Calu3 (cell line): ENCODE measurements around the gene FAN1. TPM values are rescaled to one million over a fixed set of nuclear protein-coding genes. Genes with fewer than 3 reads are reported as not detected.

Source experiments
- BruUV-seq: library from RNA; stranded (reverse); fragments of 400-500 nt; replicated peaks from 2 replicates; lab custom pipeline; 2021; lab: Mats Ljungman, UMichigan
- CTCF ChIA-PET: fragments of 300-600 bp; sonication (Branson Sonifier 250); formaldehyde crosslinking; loops from one replicate; lab custom pipeline; 2022; ENCODE audit warnings: antibody characterized with exemption; lab: Charles Lee
- DNase-seq: peaks from one replicate; pipeline ENCODE4 v3.0.0; 2022
- H3K27ac Mint-ChIP-seq: one replicate; pipeline ENCODE4 v1.8.0; 2022; ENCODE audit warnings: mixed read lengths; ENCODE audit not compliant: unreplicated experiment
- H3K27me3 Mint-ChIP-seq: one replicate; pipeline ENCODE4 v1.8.0; 2022; ENCODE audit warnings: mixed read lengths; ENCODE audit not compliant: unreplicated experiment
- H3K36me3 Mint-ChIP-seq: one replicate; pipeline ENCODE4 v1.8.0; 2022; ENCODE audit warnings: mild to moderate bottlenecking, moderate library complexity, mixed read lengths; ENCODE audit not compliant: insufficient read depth, unreplicated experiment
- H3K4me1 Mint-ChIP-seq: one replicate; pipeline ENCODE4 v1.8.0; 2022; ENCODE audit warnings: mild to moderate bottlenecking, low read depth, mixed read lengths; ENCODE audit not compliant: unreplicated experiment
- H3K4me3 Mint-ChIP-seq: one replicate; pipeline ENCODE4 v1.8.0; 2022; ENCODE audit warnings: mild to moderate bottlenecking, low read depth, moderate library complexity, mixed read lengths; ENCODE audit not compliant: unreplicated experiment
- H3K9me3 Mint-ChIP-seq: one replicate; pipeline ENCODE4 v1.8.0; 2022; ENCODE audit warnings: low read depth, mixed read lengths; ENCODE audit not compliant: unreplicated experiment
- intact Hi-C: fragments of 100-400 bp; cut with micrococcal nuclease; formaldehyde crosslinking; loops from one replicate; pipeline ENCODE4 v1.10.0; 2022; ENCODE audit not compliant: unreplicated experiment
- total RNA-seq: library from RNA; stranded (reverse); gene quantifications from 2 replicates; pipeline ENCODE4 v1.2.3, GENCODE V29; 2022
- TF ChIP-seq, protein P1 (sequence below): fragments of 200-600 bp; IDR thresholded peaks from one replicate; pipeline ENCODE4 v1.8.0; 2022; ENCODE audit warnings: antibody characterized with exemption; ENCODE audit not compliant: unreplicated experiment

Gene FAN1
- total RNA-seq, 1 experiment from 2014 or later: 6.3 TPM

DNA sequence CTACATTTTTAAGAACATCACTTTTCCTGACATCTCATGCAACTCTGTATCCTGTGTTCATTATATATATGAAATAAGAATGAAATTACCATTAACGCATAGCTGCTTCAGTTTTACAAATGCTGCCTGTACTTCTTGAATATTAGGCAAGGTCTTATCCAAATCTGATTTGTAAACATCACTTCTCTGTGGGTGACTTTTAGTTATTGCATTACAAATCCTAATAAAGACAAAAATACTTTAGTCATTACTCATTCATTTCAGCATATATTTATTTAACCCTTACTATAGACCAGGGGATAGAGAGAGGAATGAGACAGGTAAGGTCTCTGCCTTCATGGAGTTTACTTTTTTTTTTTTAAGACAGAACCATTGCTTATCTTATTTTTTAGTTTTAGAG lies 51.0 kb downstream of the FAN1 start:
- Mint-ChIP-seq H3K36me3 (no peaks in the 10 kb centered on the region), H3K27ac (no peak overlapping the region), H3K27me3 (no peaks in the 10 kb centered on the region), H3K4me1 (no peaks in the 10 kb centered on the region), H3K9me3 (no peaks in the 10 kb centered on the region), H3K4me3 (no peak overlapping the region)
- no TSS peak for BruUV-seq
- intact Hi-C loops: no loop called here
- CTCF ChIA-PET: no interaction called here
- no peak for DNase-seq
- TF ChIP-seq, protein P1, sequence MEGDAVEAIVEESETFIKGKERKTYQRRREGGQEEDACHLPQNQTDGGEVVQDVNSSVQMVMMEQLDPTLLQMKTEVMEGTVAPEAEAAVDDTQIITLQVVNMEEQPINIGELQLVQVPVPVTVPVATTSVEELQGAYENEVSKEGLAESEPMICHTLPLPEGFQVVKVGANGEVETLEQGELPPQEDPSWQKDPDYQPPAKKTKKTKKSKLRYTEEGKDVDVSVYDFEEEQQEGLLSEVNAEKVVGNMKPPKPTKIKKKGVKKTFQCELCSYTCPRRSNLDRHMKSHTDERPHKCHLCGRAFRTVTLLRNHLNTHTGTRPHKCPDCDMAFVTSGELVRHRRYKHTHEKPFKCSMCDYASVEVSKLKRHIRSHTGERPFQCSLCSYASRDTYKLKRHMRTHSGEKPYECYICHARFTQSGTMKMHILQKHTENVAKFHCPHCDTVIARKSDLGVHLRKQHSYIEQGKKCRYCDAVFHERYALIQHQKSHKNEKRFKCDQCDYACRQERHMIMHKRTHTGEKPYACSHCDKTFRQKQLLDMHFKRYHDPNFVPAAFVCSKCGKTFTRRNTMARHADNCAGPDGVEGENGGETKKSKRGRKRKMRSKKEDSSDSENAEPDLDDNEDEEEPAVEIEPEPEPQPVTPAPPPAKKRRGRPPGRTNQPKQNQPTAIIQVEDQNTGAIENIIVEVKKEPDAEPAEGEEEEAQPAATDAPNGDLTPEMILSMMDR: no peak

DNA sequence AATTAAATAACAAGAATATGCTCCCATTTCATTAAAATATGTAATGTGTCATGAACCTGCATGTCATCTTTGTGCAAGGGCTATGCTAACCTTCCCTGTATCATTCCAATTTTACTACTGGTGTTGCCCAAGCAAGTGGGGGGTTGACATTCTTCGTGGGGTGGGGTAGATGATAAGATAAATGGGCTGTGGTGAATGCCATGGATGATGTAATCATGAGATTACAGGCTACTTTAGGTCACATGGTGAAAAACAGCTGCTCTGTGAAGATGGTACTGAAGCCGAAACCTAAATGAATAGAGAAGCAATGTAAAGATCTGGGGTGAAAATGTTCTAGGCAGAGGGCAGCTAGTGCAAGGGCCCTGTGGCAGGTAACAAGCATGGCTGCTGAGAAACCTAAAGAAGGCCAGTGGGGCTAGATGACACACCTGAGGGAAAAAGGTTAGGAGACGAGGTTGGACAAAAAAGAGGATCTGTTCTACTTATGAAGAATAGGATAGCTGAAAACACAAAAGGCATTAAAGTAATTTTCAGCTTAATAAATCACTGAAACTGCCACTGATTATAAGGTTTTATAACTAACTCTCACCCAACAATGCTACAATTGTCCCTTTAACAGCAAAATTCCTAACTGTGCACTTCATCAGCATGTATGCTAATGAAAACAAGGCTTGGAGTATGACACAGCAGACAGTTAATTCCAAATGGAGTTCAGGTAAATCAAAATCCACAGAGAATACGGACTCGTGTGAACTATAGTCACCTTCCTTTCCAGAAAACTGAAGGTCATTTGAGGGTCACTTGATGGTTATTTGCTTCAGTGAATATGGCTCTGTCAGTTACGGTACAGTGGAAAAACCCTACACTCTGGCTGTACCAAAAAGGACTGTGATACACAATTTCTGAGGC lies 52.8 kb downstream of the FAN1 start:
- CTCF ChIA-PET: no interaction called here
- Mint-ChIP-seq H3K27ac (no peak overlapping the region), H3K4me1 (no peaks in the 10 kb centered on the region), H3K36me3 (no peaks in the 10 kb centered on the region), H3K9me3 (no peaks in the 10 kb centered on the region), H3K4me3 (no peak overlapping the region), H3K27me3 (no peaks in the 10 kb centered on the region)
- DNase-seq: no peak
- intact Hi-C loops: no loop called here
- BruUV-seq: no TSS peak
- TF ChIP-seq, protein P1: no peak

DNA sequence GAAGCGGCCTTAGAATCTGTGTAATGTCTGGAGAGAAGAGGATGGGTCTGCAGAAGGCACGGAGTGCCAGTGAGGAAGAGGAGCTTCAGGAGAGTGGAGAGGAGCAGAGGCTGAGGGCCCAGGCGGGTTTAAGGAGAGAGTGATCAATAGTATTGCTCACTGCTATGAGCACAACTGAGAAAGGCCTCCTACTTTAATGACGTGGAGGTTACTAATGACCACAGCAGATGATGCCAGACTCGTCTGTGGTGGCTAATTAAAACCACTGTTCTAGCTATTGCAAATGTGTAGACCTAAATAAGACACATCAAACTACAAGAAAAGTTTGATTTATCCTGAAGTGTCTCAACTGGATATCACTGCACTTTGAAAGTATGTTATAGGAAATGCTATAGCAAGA lies 54.5 kb downstream of the FAN1 start:
- no peak overlapping the region for H3K27ac Mint-ChIP-seq
- no peaks in the 10 kb centered on the region for H3K27me3 Mint-ChIP-seq
- no peak for DNase-seq
- no peaks in the 10 kb centered on the region for H3K4me1 Mint-ChIP-seq
- TF ChIP-seq, protein P1: no peak
- no peak overlapping the region for H3K4me3 Mint-ChIP-seq
- CTCF ChIA-PET: interaction anchor here (0.6 kb wide), 1 partner anchor 31 kb away, joined by 3 read pairs; no protein-coding TSS in a partner anchor
- no TSS peak for BruUV-seq
- no peaks in the 10 kb centered on the region for H3K9me3 Mint-ChIP-seq
- H3K36me3 Mint-ChIP-seq: no peaks in the 10 kb centered on the region
- intact Hi-C loops: no loop called here

- H3K36me3 Mint-ChIP-seq: no peaks in the 10 kb centered on the region
- CTCF ChIA-PET: no interaction called here
- BruUV-seq: no TSS peak
- H3K27me3 Mint-ChIP-seq: no peaks in the 10 kb centered on the region
- H3K4me1 Mint-ChIP-seq: no peaks in the 10 kb centered on the region
- TF ChIP-seq, protein P1: no peak
- DNase-seq: no peak
- H3K27ac Mint-ChIP-seq: no peak overlapping the region
- intact Hi-C loops: no loop called here
- no peak overlapping the region for H3K4me3 Mint-ChIP-seq
- no peaks in the 10 kb centered on the region for H3K9me3 Mint-ChIP-seq
Measured at GRCh38 chr15:30962079-30962478, 58.4 kb downstream of the FAN1 start.
